HEK293 (cell line): Measurements from ENCODE around the gene ZNF334.
A peak's percentile ranks its signal among the peaks of the same experiment; 100 is the strongest.

Source experiments
- CTCF ChIA-PET: fragments of 350-600 bp; formaldehyde crosslinking; extraction: SDS; loops from one replicate; lab custom pipeline; 2021; ENCODE audit warnings: antibody characterized with exemption; lab: Yijun Ruan, JAX
- POLR2A ChIA-PET: fragments of 300-600 bp; formaldehyde crosslinking; extraction: SDS; loops from one replicate; lab custom pipeline; 2020; ENCODE audit warnings: antibody characterized with exemption, inconsistent platforms; lab: Yijun Ruan, JAX
- H3K27ac ChIP-seq: fragments of 200-500 bp; sonication (Bioruptor generic); 2 replicates; pipeline ENCODE4 v1.5.1; 2014; ENCODE audit warnings: low read depth, low read length, control low read depth, inconsistent platforms; ENCODE audit errors: extremely low read depth
- H3K36me3 ChIP-seq, 2 experiments: fragments of 200-500 bp in 1 of 2; sonication (Bioruptor generic) in 1 of 2; 1 replicate in 1 of 2; 2 replicates in 1 of 2; pipeline ENCODE4 v1.5.1; 2014 to 2017; ENCODE audit warnings: inconsistent platforms in 2 of 2, low read length in 2 of 2; ENCODE audit not compliant: control insufficient read depth in 2 of 2, insufficient read depth in 1 of 2
- H3K4me1 ChIP-seq: fragments of 200-500 bp; sonication (Bioruptor generic); 2 replicates; pipeline ENCODE4 v1.5.1; 2014; ENCODE audit warnings: mild to moderate bottlenecking, low read length, inconsistent platforms; ENCODE audit not compliant: control insufficient read depth, insufficient read depth
- H3K4me3 ChIP-seq: 2 replicates; pipeline ENCODE4 v1.5.1; 2011; ENCODE audit warnings: low read depth, mild to moderate bottlenecking, control low read depth, low read length, moderate library complexity
- H3K9me3 ChIP-seq: fragments of 200-500 bp; sonication (Bioruptor generic); 2 replicates; pipeline ENCODE4 v1.5.1; 2014; ENCODE audit warnings: low read depth, low read length, inconsistent platforms; ENCODE audit not compliant: control insufficient read depth, insufficient read depth
- CTCF ChIP-seq: fragments of 450-650 bp; formaldehyde crosslinking; IDR thresholded peaks from 2 replicates; pipeline ENCODE4 v1.5.1; 2016; ENCODE audit warnings: missing biosample characterization, missing genetic modification characterization
- REST ChIP-seq: fragments of 450-650 bp; formaldehyde crosslinking; IDR thresholded peaks from 2 replicates; pipeline ENCODE4 v1.5.1; 2016; ENCODE audit warnings: missing biosample characterization, missing genetic modification characterization
- SALL2 ChIP-seq: fragments of 450-650 bp; formaldehyde crosslinking; IDR thresholded peaks from 2 replicates; pipeline ENCODE4 v1.5.0; 2017; ENCODE audit warnings: missing biosample characterization, mild to moderate bottlenecking, missing genetic modification characterization, borderline replicate concordance
- SP2 ChIP-seq: fragments of 450-650 bp; formaldehyde crosslinking; IDR thresholded peaks from 2 replicates; pipeline ENCODE4 v1.5.1; 2016; ENCODE audit warnings: missing biosample characterization, missing genetic modification characterization
- ZBTB21 ChIP-seq: fragments of 450-650 bp; formaldehyde crosslinking; IDR thresholded peaks from 2 replicates; pipeline ENCODE4 v1.5.1; 2017; ENCODE audit warnings: missing biosample characterization, missing genetic modification characterization
- ZFHX2 ChIP-seq: fragments of 450-650 bp; formaldehyde crosslinking; conservative IDR thresholded peaks from 2 replicates; pipeline ENCODE4 v1.5.1; 2016; ENCODE audit warnings: missing biosample characterization, missing genetic modification characterization
- ZFP37 ChIP-seq: fragments of 450-650 bp; formaldehyde crosslinking; IDR thresholded peaks from 2 replicates; pipeline ENCODE4 v1.5.1; 2016; ENCODE audit warnings: missing biosample characterization, missing genetic modification characterization
- ZNF184 ChIP-seq: fragments of 450-650 bp; IDR thresholded peaks from 2 replicates; pipeline ENCODE4 v1.5.1; 2018; ENCODE audit warnings: missing biosample characterization, mild to moderate bottlenecking, missing genetic modification characterization
- ZNF248 ChIP-seq: fragments of 450-650 bp; formaldehyde crosslinking; IDR thresholded peaks from 2 replicates; pipeline ENCODE4 v1.5.1; 2017; ENCODE audit warnings: missing biosample characterization, missing genetic modification characterization
- ZNF350 ChIP-seq: fragments of 450-650 bp; formaldehyde crosslinking; IDR thresholded peaks from 2 replicates; pipeline ENCODE4 v1.5.0; 2017; ENCODE audit warnings: missing biosample characterization, mild to moderate bottlenecking, missing genetic modification characterization
- ZNF366 ChIP-seq: fragments of 450-650 bp; formaldehyde crosslinking; conservative IDR thresholded peaks from 2 replicates; pipeline ENCODE4 v1.5.1; 2016; ENCODE audit warnings: missing biosample characterization, missing genetic modification characterization
- ZNF423 ChIP-seq: fragments of 450-650 bp; formaldehyde crosslinking; IDR thresholded peaks from 2 replicates; pipeline ENCODE4 v1.5.1; 2016; ENCODE audit warnings: missing biosample characterization, missing genetic modification characterization
- ZNF473 ChIP-seq: fragments of 450-650 bp; formaldehyde crosslinking; IDR thresholded peaks from 2 replicates; pipeline ENCODE4 v1.5.1; 2017; ENCODE audit warnings: missing biosample characterization, missing genetic modification characterization
- ZNF48 ChIP-seq: fragments of 450-650 bp; formaldehyde crosslinking; IDR thresholded peaks from 2 replicates; pipeline ENCODE4 v1.5.1; 2016; ENCODE audit warnings: missing biosample characterization, missing genetic modification characterization
- ZNF510 ChIP-seq: fragments of 450-650 bp; formaldehyde crosslinking; IDR thresholded peaks from 2 replicates; pipeline ENCODE4 v1.5.1; 2018; ENCODE audit warnings: mild to moderate bottlenecking, missing genetic modification characterization, missing biosample characterization; ENCODE audit not compliant: insufficient replicate concordance
- ZNF518A ChIP-seq: fragments of 450-650 bp; formaldehyde crosslinking; conservative IDR thresholded peaks from 2 replicates; pipeline ENCODE4 v1.5.1; 2016; ENCODE audit warnings: low read depth, missing biosample characterization, missing genetic modification characterization
- ZNF600 ChIP-seq: fragments of 450-650 bp; formaldehyde crosslinking; IDR thresholded peaks from 2 replicates; pipeline ENCODE4 v1.5.1; 2016; ENCODE audit warnings: missing biosample characterization, missing genetic modification characterization
- ZNF623 ChIP-seq: fragments of 450-650 bp; formaldehyde crosslinking; IDR thresholded peaks from 2 replicates; pipeline ENCODE4 v1.5.1; 2016; ENCODE audit warnings: missing biosample characterization, missing genetic modification characterization
- ZNF701 ChIP-seq: fragments of 450-650 bp; formaldehyde crosslinking; IDR thresholded peaks from 2 replicates; pipeline ENCODE4 v1.5.1; 2016; ENCODE audit warnings: missing biosample characterization, missing genetic modification characterization

The ZNF334 gene

GRCh38 chr20:46549188-46549972, 36.0 kb upstream of the ZNF334 start:
- TF ChIP-seq ZNF701 (tag by site-specific recombination) (no peak), SP2 (tag by site-specific recombination) (no peak), ZNF473 (tag by site-specific recombination) (no peak), ZNF623 (tag by site-specific recombination) (peak; percentile 80), ZNF518A (no peak), ZNF600 (tag by site-specific recombination) (no peak)
- CTCF ChIA-PET: interaction anchor here (1.1 to 2.7 kb wide), 2 partner anchors 10 to 12 kb away, joined by 4 to 16 read pairs; no protein-coding TSS in a partner anchor
- Histone ChIP-seq H3K4me1 (no peaks in the 10 kb centered on the region), H3K36me3 (no peaks in the 10 kb centered on the region), H3K4me3 (no peak overlapping the region), H3K27ac (no peak overlapping the region), H3K9me3 (no peaks in the 10 kb centered on the region)
- POLR2A ChIA-PET: no interaction called here

- Histone ChIP-seq H3K27ac (no peak overlapping the region), H3K36me3 (no peaks in the 10 kb centered on the region), H3K4me1 (no peaks in the 10 kb centered on the region), H3K4me3 (no peak overlapping the region), H3K9me3 (no peaks in the 10 kb centered on the region)
- POLR2A ChIA-PET: no interaction called here
- CTCF ChIA-PET: interaction anchor here (0.7 kb wide), 1 partner anchor 34 kb away, joined by 4 read pairs; no protein-coding TSS in a partner anchor
- TF ChIP-seq ZNF366 (tag by site-specific recombination): no peak
- no peak for TF ChIP-seq SALL2 (tag by site-specific recombination)
- no peak for TF ChIP-seq ZFHX2 (tag by site-specific recombination)
- no peak for TF ChIP-seq ZBTB21
- TF ChIP-seq REST: no peak
- no peak for TF ChIP-seq ZFP37 (tag by site-specific recombination)
- TF ChIP-seq ZNF184: no peak
- no peak for TF ChIP-seq ZNF510 (tag by site-specific recombination)
- no peak for TF ChIP-seq ZNF48 (tag by site-specific recombination)
- no peak for TF ChIP-seq ZNF248
- no peak for TF ChIP-seq ZNF350
- TF ChIP-seq ZNF423 (tag by site-specific recombination): no peak
- TF ChIP-seq CTCF (tag by site-specific recombination): no peak
These were observed 35.3 kb upstream of the ZNF334 start for GRCh38 chr20:46548688-46549087.
